T-helper 17 cell (primary cell): ENCODE measurements around the gene KDM4D. TPM values are rescaled to one million over a fixed set of nuclear protein-coding genes. Genes with fewer than 3 reads are reported as not detected.
A peak's percentile ranks its signal among the peaks of the same experiment; 100 is the strongest.
"Not testable (repeated sequence)": the region's sequence is repeated elsewhere in the genome, so short reads cannot be mapped to it uniquely, and the experiment has no call there.

Source experiments
- ATAC-seq: fragments of 150-1000 bp; cut with Tn5 transposase; 2 replicates; pipeline ENCODE4 v1.10.0; 2021; ENCODE audit warnings: mild to moderate bottlenecking, moderate library complexity
- DNase-seq, 3 donors: peaks; one replicate each; pipeline versions ENCODE4 v3.0.0 to v3.0.0-alpha.2; 2020 to 2021
- H3K9me3 ChIP-seq: one replicate; pipeline ENCODE4 v1.7.0; 2013; ENCODE audit warnings: low read length, mild to moderate bottlenecking; ENCODE audit not compliant: control insufficient read depth, poor library complexity, severe bottlenecking
- H3K27ac Mint-ChIP-seq: one replicate; pipeline ENCODE4 v1.8.0; 2022; ENCODE audit warnings: mild to moderate bottlenecking, moderate library complexity, mixed read lengths
- H3K27me3 Mint-ChIP-seq: one replicate; pipeline ENCODE4 v1.8.0; 2022; ENCODE audit warnings: mixed read lengths
- H3K36me3 Mint-ChIP-seq: one replicate; pipeline ENCODE4 v1.8.0; 2022; ENCODE audit warnings: low read depth, mixed read lengths
- H3K4me1 Mint-ChIP-seq: one replicate; pipeline ENCODE4 v1.8.0; 2022; ENCODE audit warnings: mild to moderate bottlenecking, mixed read lengths
- H3K4me3 Mint-ChIP-seq: one replicate; pipeline ENCODE4 v1.8.0; 2022; ENCODE audit warnings: mild to moderate bottlenecking, moderate library complexity, mixed read lengths
- total RNA-seq, 4 donors: library from RNA in 2 of 4; stranded (reverse) in 2 of 4; gene quantifications; one replicate each; pipeline ENCODE4 v1.2.3 and lab custom pipeline; 2022 to 2026

Gene KDM4D
- total RNA-seq, 2 donors from 2014 or later, result 0.23 to 0.27 TPM

DNA sequence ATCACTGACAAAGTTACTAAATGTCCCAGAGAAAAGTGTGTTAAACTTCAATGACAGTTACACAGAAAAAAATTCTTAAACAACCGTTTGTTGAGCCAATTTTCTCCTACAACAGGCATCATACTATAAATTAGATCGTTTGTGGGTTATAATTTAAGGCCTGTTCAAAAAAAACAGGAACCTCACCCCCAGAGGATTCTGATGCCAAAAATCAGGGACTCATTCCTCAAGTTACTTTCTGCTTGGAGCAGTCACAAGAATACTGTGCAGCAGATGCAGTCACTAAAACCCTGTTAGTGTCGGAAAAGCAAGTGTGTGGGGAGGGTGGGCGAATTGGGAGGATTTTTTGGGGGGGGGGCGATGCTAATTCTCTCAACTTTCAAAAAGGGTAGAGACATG is 810 bp upstream of the KDM4D start:
- Mint-ChIP-seq H3K4me3 (peak overlapping the region; percentile 96), H3K27me3 (no peaks in the 10 kb centered on the region), H3K4me1 (peaks cover 18% of the 10 kb centered on the region), H3K27ac (peak overlapping the region; percentile 97), H3K36me3 (peaks cover 14% of the 10 kb centered on the region)
- ATAC-seq, result no peak
- no peaks in the 10 kb centered on the region for H3K9me3 ChIP-seq
- no peak for DNase-seq

DNA sequence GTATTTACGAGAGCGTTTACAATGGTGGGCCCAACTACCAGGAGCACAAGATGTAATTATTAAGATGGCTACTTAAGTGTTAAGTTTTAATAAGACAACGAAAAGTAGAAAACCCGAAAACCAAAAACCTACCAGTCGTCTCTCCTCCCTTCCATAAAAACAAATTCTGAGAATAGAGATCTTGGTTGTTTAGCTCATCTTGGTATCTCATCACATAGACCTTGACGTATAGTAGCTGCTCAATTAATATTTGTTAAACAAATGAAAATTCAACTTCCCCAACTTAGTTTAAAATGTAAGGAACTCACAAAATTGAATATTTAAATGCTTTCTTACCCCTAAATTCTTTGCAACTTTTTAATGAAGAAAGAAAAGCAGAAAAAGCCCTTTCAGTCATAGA is 669 bp downstream of the KDM4D start:
- peak overlapping the region; percentile 96 for H3K4me3 Mint-ChIP-seq
- peaks cover 12% of the 10 kb centered on the region for H3K4me1 Mint-ChIP-seq
- peak overlapping the region; percentile 97 for H3K27ac Mint-ChIP-seq
- ATAC-seq, result no peak
- H3K36me3 Mint-ChIP-seq, result peaks cover 10% of the 10 kb centered on the region
- no peak for DNase-seq
- no peaks in the 10 kb centered on the region for H3K9me3 ChIP-seq
- no peaks in the 10 kb centered on the region for H3K27me3 Mint-ChIP-seq

DNA sequence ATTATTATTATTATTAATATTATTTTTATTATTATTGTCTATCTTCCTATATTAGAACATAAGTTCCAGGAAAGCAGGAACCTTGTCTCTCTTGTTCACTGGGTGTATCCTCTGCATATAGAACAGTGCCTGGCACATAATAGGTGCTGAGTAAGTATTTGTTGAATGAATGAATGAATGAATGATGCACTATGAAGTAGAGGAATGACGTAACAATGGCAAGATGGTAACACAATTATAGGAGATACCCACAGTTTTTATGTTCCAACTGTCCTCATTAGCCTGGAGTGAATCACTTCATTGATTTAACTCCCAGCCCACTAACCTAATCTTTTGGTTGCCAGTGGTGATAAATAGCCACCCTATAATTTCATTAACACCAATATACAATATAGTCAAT is 2.1 kb downstream of the KDM4D start:
- peaks cover 9% of the 10 kb centered on the region for H3K4me1 Mint-ChIP-seq
- H3K27ac Mint-ChIP-seq, result no peak overlapping the region
- DNase-seq (no peak), ATAC-seq (no peak)
- no peak overlapping the region for H3K4me3 Mint-ChIP-seq
- H3K27me3 Mint-ChIP-seq, result no peaks in the 10 kb centered on the region
- H3K36me3 Mint-ChIP-seq, result peaks cover 6% of the 10 kb centered on the region
- no peaks in the 10 kb centered on the region for H3K9me3 ChIP-seq

DNA sequence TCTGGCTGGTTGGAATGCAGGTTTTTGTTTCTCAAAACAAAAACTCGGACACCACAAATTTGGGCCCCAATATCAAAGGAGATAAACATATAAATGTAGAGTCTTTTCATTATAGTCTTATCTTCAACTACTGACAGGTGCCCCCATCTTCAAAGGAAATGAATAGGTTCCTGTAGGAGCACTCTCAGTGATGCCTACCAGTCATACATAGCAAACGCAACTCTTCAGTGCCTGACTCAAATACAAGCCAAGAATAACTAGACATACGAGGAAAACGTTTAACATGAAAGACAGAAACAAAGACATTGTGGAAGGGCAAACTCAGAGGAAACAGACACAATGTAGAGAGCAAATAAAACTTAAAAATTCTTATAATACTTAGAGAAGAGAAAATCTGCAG is 13.9 kb downstream of the KDM4D start:
- peaks cover 50% of the 10 kb centered on the region for H3K27me3 Mint-ChIP-seq
- ATAC-seq (no peak), DNase-seq (no peak)
- no peak overlapping the region for H3K4me3 Mint-ChIP-seq
- no peak overlapping the region for H3K27ac Mint-ChIP-seq
- H3K36me3 Mint-ChIP-seq, result peaks cover 5% of the 10 kb centered on the region
- H3K9me3 ChIP-seq, result no peaks in the 10 kb centered on the region
- H3K4me1 Mint-ChIP-seq, result no peaks in the 10 kb centered on the region

DNA sequence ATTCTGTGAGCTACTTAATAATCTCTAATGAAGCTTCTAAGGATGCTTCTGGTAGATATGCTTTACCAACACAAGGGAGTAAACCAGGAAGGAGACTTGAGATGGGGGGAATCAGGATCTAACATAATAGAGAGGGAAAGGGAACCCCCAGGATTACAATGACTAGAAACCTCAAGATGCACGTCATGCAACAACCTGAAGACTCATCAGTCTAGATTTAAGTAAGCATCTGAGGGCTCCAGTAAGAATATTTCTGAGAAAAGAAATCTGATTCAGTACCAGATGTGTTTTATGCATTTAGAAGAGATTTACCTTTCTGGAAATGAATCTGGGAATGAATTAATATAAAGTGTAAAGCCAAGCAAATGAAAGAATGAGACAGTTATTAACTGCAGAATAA is 15.2 kb downstream of the KDM4D start:
- Mint-ChIP-seq H3K36me3 (peaks cover 5% of the 10 kb centered on the region), H3K27ac (no peak overlapping the region), H3K4me1 (no peaks in the 10 kb centered on the region), H3K27me3 (peaks cover 50% of the 10 kb centered on the region), H3K4me3 (no peak overlapping the region)
- DNase-seq (no peak), ATAC-seq (no peak)
- H3K9me3 ChIP-seq, result no peaks in the 10 kb centered on the region

DNA sequence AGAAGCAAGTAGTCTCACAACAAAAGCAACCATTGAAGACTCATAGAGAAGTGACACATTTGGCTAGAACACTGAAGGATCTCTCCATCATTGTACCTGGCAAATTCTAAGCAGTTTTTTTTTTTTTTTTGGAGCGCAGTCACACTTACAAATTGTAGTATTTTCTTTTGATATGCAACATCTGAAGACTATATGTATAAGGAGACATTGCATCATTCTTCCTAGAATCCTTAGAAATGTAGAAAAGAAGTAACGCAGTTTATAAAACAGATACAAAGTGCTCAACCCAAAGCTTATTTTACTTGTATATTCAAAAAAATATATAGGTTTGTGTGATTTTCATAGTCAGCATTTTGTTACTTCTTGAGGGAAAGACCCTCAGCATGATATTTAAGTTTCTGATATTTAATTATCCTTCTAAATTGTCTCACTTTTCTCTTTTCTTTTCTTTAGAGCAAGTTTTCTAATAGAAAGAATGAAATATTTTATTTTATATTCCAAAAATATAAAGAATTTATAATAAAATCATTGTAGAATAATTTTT is 20.0 kb downstream of the KDM4D start:
- H3K27me3 Mint-ChIP-seq, result peaks cover 27% of the 10 kb centered on the region
- no peak overlapping the region for H3K27ac Mint-ChIP-seq
- H3K9me3 ChIP-seq, result no peaks in the 10 kb centered on the region
- H3K4me1 Mint-ChIP-seq, result no peaks in the 10 kb centered on the region
- peaks cover 2% of the 10 kb centered on the region for H3K36me3 Mint-ChIP-seq
- DNase-seq (no peak), ATAC-seq (no peak)
- H3K4me3 Mint-ChIP-seq, result no peak overlapping the region

DNA sequence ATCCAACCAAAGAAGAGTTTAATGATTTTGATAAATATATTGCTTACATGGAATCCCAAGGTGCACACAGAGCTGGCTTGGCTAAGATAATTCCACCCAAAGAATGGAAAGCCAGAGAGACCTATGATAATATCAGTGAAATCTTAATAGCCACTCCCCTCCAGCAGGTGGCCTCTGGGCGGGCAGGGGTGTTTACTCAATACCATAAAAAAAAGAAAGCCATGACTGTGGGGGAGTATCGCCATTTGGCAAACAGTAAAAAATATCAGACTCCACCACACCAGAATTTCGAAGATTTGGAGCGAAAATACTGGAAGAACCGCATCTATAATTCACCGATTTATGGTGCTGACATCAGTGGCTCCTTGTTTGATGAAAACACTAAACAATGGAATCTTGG is 23.9 kb downstream of the KDM4D start:
- H3K4me3 Mint-ChIP-seq, result no peak overlapping the region
- H3K27me3 Mint-ChIP-seq, result no peaks in the 10 kb centered on the region
- H3K27ac Mint-ChIP-seq, result no peak overlapping the region
- H3K9me3 ChIP-seq, result peaks cover 3% of the 10 kb centered on the region
- ATAC-seq, result no peak
- no peak for DNase-seq
- H3K4me1 Mint-ChIP-seq, result no peaks in the 10 kb centered on the region
- H3K36me3 Mint-ChIP-seq, result no peaks in the 10 kb centered on the region

DNA sequence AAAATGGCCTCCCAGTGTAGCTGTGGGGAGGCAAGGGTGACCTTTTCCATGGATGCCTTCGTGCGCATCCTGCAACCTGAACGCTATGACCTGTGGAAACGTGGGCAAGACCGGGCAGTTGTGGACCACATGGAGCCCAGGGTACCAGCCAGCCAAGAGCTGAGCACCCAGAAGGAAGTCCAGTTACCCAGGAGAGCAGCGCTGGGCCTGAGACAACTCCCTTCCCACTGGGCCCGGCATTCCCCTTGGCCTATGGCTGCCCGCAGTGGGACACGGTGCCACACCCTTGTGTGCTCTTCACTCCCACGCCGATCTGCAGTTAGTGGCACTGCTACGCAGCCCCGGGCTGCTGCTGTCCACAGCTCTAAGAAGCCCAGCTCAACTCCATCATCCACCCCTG is 24.8 kb downstream of the KDM4D start:
- DNase-seq (no peak), ATAC-seq (no peak)
- no peaks in the 10 kb centered on the region for H3K4me1 Mint-ChIP-seq
- H3K27me3 Mint-ChIP-seq, result no peaks in the 10 kb centered on the region
- no peaks in the 10 kb centered on the region for H3K36me3 Mint-ChIP-seq
- H3K4me3 Mint-ChIP-seq, result no peak overlapping the region
- peaks cover 3% of the 10 kb centered on the region for H3K9me3 ChIP-seq
- H3K27ac Mint-ChIP-seq, result no peak overlapping the region

DNA sequence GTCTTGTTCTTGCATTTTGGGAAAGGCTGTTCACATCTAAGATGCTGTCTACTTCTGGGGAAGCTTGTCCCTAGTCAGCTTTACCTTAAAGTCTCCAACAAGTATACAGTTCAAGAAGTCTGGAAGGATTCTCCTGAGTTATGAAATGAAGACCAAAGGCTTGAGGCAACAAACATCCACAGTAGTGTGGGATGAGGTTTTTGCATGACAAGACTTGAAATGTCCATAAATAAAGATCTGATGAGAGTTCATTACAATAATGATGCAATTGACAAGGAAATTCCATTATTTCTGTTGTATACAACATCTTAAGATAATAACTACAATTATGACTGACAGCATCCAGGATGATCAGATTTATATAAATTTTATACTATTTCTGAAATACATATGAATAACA is 30.2 kb downstream of the KDM4D start:
- Mint-ChIP-seq H3K4me3 (no peak overlapping the region), H3K27me3 (peaks cover 17% of the 10 kb centered on the region), H3K36me3 (no peaks in the 10 kb centered on the region), H3K4me1 (peaks cover 2% of the 10 kb centered on the region), H3K27ac (no peak overlapping the region)
- peaks cover 3% of the 10 kb centered on the region for H3K9me3 ChIP-seq
- DNase-seq, result no peak
- ATAC-seq, result no peak

DNA sequence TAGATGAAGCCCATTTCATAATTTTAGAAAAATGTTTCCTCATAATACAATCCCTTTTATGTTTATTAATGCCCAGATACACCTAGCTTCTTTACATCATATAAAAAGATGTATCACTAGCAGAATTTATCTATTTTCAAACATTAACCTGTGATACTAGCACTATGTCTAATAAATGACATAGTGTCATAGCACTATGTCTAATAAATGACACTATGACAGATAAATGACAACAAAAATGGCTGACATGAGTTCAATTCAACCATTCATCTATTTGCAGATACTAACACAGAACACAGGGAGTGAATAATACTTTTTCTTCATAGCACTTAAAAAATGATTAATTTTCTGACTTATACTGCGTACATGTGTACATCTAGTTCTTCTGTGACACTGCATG is 32.1 kb downstream of the KDM4D start:
- no peak overlapping the region for H3K27ac Mint-ChIP-seq
- no peaks in the 10 kb centered on the region for H3K36me3 Mint-ChIP-seq
- peaks cover 30% of the 10 kb centered on the region for H3K27me3 Mint-ChIP-seq
- no peak overlapping the region for H3K4me3 Mint-ChIP-seq
- H3K4me1 Mint-ChIP-seq, result peaks cover 2% of the 10 kb centered on the region
- peaks cover 3% of the 10 kb centered on the region for H3K9me3 ChIP-seq
- no peak for ATAC-seq
- DNase-seq, result no peak

DNA sequence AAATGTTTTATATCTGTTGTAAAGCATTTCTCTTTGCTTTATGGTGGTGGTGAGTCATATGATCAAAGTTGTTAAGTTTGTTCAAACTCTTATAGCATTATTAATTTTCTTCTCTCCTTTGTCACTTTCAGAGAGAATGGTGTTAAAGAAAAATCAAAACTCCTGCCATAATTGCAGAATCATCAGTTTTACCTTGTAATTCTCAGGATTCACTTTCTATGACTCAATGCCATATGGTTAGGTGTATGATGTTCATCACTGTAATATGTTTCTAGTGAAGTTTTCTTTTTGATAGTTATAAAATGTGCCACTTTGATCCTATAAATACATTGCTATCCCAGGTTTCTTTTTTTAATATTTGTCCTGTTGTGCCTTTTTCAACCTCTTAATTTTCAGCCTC is 37.9 kb downstream of the KDM4D start:
- Mint-ChIP-seq H3K27me3 (peaks cover 48% of the 10 kb centered on the region), H3K27ac (no peak overlapping the region)
- no peak for DNase-seq

DNA sequence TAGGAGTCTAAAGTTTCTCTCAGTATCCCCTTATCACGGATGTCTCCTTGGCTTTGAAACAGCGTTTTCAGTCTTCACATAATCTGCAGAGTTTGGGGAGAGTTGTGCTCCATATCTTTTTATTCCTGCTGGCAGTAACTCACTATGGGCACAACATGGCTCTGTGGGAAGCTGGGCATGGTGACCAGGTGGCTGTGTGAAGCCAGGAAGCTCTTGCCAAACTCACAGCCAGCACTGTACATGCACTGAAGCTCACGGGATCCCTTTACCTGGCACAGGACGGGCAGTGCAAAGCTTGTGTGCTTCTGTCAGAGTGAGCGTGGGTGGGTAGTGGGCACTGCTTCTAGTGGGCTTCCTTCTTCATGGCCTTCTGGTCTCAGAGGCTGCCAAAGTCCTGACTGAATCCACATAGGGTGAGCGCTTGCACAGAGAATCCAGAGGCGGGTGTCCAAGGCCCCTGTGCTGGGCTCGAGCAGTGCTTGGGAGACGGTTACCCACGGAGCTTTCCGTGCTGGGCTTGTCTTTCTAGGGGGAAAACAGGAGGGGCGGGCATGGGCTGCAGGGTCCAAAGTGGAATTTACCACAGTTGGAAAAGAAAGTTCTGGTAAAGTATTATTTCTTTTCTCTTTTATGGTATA is 40.8 kb downstream of the KDM4D start:
- DNase-seq, result no peak
- Mint-ChIP-seq H3K27me3 (peaks cover 39% of the 10 kb centered on the region), H3K27ac (no peak overlapping the region), H3K36me3 (no peaks in the 10 kb centered on the region), H3K4me1 (peaks cover 2% of the 10 kb centered on the region), H3K4me3 (no peak overlapping the region)
- H3K9me3 ChIP-seq, result no peaks in the 10 kb centered on the region
- no peak for ATAC-seq

More for the DNA sequence above, 37.9 kb downstream of the KDM4D start:
- no peaks in the 10 kb centered on the region for H3K9me3 ChIP-seq
- no peaks in the 10 kb centered on the region for H3K36me3 Mint-ChIP-seq
- no peak overlapping the region for H3K4me3 Mint-ChIP-seq
- ATAC-seq, result no peak
- H3K4me1 Mint-ChIP-seq, result peaks cover 1% of the 10 kb centered on the region

DNA sequence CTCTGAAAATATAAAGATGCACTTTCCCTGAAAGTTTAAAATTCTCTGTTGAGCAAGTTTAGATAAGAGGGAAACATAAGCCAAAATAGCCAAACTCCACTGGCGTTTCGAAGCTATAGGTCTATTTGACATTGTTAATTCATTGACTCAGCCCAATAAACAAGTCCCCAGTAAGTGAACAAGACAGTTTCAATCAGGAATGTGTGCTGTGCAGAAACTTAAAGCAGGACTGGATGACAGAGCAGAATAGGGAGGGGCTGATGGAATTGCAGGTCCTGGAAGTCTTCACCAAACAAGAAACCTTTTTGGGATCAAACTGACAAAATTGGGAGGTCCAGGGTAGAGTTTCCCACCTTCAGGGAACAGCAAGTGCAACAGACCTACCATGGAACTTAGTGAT is 42.6 kb downstream of the KDM4D start:
- no peaks in the 10 kb centered on the region for H3K9me3 ChIP-seq
- peaks cover 2% of the 10 kb centered on the region for H3K4me1 Mint-ChIP-seq
- H3K4me3 Mint-ChIP-seq, result no peak overlapping the region
- no peaks in the 10 kb centered on the region for H3K36me3 Mint-ChIP-seq
- H3K27ac Mint-ChIP-seq, result no peak overlapping the region
- DNase-seq (no peak), ATAC-seq (no peak)
- peaks cover 30% of the 10 kb centered on the region for H3K27me3 Mint-ChIP-seq

DNA sequence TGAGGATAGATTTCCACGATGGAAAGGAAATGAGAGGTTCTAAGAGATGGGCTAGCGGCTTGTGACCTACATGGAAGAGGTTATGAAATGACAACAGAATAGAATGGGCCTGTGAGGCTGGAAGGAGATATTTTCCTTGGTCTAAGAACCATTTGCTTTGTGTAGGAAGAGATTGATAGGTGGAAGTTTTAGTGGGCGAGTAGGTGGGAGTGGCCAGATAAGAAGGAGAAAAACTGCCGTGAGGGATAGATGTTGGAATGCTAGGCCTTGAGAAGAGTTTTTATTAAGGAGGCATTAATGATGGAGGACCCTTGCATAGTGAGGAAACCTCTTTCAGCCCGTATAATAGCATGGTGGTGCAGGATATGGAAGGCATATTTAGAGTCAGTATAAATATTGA is 48.0 kb downstream of the KDM4D start:
- not testable (repeated sequence) for DNase-seq, H3K4me1 Mint-ChIP-seq, H3K9me3 ChIP-seq, H3K4me3 Mint-ChIP-seq, H3K36me3 Mint-ChIP-seq, H3K27me3 Mint-ChIP-seq, ATAC-seq, H3K27ac Mint-ChIP-seq
